ENCODE measurements around the gene PLEKHG4B.
"Not testable (repeated sequence)": the region's sequence is repeated elsewhere in the genome, so short reads cannot be mapped to it uniquely, and the experiment has no call there.

PLEKHG4B gene, protein sequence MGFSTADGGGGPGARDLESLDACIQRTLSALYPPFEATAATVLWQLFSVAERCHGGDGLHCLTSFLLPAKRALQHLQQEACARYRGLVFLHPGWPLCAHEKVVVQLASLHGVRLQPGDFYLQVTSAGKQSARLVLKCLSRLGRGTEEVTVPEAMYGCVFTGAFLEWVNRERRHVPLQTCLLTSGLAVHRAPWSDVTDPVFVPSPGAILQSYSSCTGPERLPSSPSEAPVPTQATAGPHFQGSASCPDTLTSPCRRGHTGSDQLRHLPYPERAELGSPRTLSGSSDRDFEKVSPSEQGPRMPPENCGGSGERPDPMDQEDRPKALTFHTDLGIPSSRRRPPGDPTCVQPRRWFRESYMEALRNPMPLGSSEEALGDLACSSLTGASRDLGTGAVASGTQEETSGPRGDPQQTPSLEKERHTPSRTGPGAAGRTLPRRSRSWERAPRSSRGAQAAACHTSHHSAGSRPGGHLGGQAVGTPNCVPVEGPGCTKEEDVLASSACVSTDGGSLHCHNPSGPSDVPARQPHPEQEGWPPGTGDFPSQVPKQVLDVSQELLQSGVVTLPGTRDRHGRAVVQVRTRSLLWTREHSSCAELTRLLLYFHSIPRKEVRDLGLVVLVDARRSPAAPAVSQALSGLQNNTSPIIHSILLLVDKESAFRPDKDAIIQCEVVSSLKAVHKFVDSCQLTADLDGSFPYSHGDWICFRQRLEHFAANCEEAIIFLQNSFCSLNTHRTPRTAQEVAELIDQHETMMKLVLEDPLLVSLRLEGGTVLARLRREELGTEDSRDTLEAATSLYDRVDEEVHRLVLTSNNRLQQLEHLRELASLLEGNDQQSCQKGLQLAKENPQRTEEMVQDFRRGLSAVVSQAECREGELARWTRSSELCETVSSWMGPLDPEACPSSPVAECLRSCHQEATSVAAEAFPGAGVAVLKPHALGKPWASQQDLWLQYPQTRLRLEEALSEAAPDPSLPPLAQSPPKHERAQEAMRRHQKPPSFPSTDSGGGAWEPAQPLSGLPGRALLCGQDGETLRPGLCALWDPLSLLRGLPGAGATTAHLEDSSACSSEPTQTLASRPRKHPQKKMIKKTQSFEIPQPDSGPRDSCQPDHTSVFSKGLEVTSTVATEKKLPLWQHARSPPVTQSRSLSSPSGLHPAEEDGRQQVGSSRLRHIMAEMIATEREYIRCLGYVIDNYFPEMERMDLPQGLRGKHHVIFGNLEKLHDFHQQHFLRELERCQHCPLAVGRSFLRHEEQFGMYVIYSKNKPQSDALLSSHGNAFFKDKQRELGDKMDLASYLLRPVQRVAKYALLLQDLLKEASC (N-terminal part only)

GRCh38 chr5:91556-92263, at the start of gene PLEKHG4B:
Gene PLEKHG4B (plus strand): TSS chr5:92168. CDS start chr5:92232, 64 bp downstream.
- DNase-seq, result no peak

DNA sequence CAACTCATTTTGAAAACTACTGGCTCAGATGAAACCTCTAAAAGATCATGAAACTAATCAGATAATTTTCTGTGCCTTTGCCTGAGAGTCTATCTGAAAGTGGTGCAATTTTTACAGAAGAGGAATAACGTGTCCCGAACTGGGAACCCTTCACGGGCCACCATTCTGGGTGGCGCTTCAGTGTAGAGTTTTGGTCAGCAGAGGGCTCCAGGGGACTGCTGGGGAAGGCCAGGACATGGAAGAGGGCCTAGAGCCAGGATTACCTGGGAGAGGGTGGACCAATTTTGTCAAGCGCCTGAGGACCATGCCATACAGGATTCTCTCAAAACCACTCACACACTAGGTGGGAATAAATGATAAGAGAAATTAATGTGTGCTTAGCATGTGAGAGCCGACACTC, 49.7 kb upstream of the PLEKHG4B start:
- no peak for DNase-seq

DNA sequence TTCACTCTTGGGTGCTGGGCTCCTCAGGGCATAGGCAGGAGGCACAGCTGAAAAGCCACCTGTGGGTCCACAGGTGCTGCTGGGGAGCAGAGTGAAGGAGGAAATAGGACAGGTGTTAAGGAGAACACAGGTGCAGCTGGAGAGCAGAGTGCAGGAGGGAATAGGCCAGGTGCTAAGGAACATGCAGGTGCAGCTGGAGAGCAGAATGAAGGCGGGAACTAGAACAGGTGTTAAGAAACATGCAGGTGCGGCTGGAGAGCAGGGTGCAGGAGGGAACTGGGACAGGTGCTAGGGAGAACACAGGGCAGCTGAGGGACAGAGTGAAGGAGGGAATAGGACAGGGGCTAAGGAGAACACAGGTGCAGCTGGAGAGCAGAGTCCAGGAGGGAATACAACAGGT, 43.8 kb upstream of the PLEKHG4B start:
- no peak for DNase-seq

GRCh38 chr5:49530-49929, 42.4 kb upstream of the PLEKHG4B start:
- DNase-seq, result not testable (repeated sequence)

DNA sequence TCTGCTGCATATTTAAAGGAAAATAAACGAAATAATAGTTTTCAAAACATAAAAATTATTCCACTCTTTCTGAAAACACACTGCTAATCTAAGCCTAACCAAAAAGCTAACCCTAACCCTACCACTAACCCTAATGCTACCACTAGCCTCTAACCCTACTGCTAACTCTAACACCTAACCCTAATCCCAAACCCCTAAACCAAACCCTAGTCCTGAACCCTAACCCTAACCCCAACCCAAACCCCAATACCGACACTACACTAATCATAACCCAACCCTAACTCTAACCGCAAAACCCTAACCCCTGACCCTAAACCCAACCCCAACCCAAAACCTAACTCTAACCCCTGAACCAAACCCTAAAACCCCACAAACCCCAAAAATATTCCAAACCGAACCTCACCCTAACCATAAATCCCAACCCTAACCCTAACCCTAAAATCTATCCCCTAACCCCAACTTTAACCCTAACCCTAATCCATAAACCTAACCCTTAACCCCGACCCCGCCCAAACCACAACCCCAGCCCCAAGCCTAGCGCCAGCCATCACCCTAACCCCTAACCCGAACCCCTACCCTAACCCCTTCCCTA, 41.9 kb upstream of the PLEKHG4B start:
- DNase-seq, result no peak

- no peak for DNase-seq
Measured at GRCh38 chr5:50724-51499, 41.1 kb upstream of the PLEKHG4B start.

DNA sequence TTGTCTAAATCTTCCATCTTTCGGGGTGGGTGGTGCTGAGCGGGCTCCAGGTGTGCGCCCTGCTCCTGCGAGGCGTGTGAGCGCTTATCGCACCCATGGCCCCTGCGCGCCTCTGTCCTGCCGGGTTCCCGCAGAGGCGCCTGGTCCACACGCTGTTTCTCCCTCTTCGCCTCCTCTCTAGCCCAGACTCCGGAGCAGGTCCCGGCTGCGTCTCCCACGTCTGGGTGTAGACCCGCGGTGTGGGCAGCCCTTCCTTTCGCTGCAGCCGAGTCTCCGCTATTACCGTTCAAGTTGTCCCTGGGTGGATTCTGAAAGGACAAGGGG, 40.5 kb upstream of the PLEKHG4B start:
- DNase-seq, result no peak

- DNase-seq, result peak; percentile 75
Measured at GRCh38 chr5:53381-54174, 38.4 kb upstream of the PLEKHG4B start.

DNA sequence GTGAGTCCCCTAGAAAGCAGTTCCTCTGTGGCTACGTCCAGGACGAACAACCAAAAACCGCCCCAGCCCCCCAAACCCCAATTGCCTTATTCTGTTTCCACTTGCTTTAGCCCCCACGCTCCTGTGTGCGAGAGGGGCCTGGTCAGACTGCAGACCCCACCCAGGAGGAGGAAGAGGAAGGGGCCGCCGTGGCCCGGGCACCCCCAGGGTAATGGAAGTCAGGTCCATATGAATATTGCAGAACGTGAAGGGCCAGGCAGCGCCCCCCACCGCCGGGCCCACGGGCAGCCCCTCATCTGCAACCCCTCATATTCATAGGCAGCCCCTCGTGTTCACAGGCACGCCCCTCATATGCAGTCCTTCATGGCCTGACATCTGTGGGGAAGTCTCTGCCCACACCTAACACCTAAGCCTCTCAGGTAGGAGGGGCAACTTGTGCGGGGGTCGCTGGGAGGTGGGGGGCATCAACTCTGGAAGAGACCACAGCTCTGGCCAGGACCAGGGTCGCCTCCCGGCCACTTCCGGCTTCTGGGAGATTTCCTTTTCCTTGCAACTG, 37.7 kb upstream of the PLEKHG4B start:
- no peak for DNase-seq

GRCh38 chr5:54876-55569, 36.9 kb upstream of the PLEKHG4B start:
- no peak for DNase-seq

GRCh38 chr5:56561-57290, 35.2 kb upstream of the PLEKHG4B start:
- DNase-seq, result no peak

DNA sequence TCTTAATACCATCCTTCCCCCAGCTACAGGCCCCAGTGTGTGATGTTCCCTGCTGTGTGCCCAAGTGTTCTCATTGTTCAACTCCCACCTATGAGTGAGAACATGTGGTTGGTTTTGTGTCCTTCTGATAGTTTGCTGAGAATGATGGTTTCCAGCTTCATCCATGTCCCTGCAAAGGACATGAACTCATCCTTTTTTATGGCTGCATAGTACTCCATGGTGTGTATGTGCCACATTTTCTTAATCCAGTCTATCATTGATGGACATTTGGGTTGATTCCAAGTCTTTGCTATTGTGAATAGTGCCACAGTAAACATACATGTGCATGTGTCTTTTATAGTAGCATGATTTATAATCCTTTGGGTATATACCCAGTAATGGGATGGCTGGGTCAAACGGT, 31.7 kb upstream of the PLEKHG4B start:
- DNase-seq, result not testable (repeated sequence)

DNA sequence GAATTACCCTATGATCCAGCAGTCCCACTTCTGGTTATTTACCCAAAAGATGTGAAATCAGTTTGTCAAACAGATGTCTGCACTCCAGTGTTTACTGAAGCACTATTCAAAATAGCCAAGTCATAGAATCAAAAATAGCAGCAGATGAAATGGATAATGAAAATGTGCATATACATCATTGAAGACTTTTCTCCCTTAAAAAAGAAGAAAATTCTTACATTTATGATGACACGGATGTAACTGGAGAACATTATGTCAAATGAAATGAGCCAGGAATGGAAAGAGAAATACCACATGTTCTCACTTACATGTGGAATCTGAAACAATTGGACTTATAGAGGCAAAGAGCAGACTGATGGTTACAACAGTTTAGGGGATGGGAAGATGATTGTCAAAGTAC, 21.5 kb upstream of the PLEKHG4B start:
- no peak for DNase-seq

DNA sequence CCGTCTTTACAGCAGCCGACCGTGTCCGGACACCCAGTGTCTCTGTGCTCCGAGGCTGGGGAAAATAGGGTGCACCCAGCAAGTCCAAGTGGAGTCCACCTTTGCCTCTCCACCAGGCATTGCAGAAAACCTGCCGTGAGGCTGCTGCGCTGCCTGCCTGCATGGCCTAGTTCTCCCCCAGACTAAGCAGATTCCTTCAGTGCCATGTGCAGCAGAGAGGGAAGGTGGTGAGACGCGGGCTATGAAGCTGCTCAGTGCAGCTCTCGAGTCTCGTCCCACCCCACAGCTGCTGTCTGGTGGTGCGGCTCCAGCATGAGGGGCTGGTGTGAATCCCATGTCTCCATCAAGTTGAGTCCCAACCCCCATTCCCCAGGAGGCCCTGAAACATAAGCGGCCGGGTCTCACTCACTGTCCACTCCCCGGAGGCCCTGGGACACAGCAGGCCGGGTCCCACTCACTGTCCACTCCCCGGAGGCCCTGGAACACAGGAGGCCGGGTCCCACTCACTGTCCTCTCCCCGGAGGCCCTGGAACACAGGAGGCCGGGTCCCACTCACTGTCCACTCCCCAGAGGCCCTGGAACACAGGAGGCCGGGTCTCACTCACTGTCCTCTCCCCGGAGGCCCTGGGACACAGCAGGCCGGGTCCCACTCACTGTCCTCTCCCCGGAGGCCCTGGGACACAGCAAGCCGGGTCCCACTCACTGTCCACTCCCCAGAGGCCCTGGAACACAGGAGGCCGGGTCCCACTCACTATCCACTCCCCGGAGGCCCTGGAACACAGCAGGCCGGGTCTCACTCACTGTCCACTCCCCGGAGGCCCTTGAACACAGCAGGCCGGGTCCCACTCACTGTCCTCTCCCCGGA, 19.4 kb upstream of the PLEKHG4B start:
- DNase-seq, result not testable (repeated sequence)

DNA sequence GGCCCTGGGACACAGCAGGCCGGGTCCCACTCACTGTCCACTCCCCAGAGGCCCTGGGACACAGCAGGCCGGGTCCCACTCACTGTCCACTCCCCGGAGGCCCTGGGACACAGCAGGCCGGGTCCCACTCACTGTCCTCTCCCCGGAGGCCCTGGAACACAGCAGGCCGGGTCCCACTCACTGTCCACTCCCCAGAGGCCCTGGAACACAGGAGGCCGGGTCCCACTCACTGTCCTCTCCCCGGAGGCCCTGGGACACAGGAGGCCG, 18.9 kb upstream of the PLEKHG4B start:
- not testable (repeated sequence) for DNase-seq

- DNase-seq, result no peak
Measured at GRCh38 chr5:73768-74502, 18.0 kb upstream of the PLEKHG4B start.

DNA sequence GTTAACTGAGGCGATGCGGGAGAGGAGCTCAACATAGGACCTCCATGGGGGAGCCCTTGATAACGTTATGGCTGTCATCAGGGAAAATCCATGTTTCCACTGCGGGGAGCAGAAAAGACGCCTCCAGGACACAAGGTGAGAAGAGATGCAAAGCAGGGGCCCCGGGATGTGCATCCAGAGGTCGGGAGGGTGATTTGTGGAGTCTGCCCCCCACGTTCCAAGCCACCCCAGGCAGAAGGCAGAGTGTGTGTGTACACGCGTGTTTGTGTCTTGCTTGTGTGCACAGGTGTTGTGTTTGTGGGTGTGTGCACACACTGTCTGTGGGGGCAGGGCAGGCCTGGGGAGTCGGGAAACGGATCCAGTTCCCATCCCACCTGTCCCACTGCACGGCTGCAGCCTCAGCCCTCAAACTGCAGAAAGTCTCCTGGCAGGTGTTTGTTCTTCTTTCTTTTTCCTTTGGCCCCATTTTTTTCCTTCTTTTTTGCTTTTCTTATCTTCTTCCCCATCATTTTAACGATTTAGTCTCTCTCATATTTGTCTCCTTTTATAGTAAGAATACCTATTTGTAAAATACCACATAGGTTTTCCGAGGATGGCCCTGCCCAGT, 17.4 kb upstream of the PLEKHG4B start:
- DNase-seq, result no peak

Measured in activated effector memory CD4-positive, alpha-beta T cell treated with anti-CD3 and anti-CD28 coated beads, Interleukin-2, amount 50 U/mL, for 16 hours (primary cell).